ENCODE results near the gene MATCAP1. TPM values are rescaled to one million over a fixed set of nuclear protein-coding genes. Genes with fewer than 3 reads are reported as not detected.

Gene MATCAP1
- total RNA-seq, result 10 to 100 TPM; 21.9 to 24.0 TPM

DNA sequence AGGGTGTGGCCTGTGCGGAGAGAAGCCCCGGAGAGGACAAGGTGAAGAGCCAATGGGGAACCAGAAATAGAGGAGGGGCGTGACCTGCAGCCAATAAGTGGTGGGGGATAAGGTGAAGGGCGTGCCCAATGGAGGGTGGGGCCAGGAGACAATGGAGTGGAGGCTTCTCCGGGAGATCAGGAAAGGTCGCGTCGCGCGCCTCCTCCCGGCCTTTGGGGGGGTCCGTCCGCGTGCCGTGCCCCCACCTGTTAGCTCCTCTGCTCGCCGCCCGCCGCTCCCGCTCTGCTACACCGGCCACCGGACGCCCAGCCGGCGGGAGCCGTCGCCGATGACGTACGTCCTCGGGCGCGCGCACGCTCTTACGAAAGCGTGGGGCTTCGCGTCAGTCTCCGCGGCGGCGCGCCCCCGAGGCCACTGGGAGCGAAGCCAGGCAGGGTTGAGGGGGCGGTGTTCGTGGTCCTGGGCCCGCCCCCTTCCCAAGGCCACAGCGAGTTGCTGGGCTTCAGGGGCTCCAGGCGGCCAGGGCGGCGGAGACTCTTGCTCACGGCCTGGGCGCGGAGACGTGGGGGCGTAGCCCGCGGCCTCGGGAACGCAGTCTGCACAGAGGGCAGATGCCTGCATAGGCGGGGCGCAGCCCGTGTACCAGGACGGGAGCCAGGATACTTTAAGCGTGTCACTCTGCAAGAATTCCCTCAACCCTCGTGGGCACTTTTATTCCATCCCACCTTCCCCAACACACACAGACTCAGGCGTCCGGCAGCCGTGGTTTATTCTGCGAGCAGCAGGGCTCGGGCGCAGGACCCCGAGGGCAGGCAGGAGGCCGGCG is at the start of gene MATCAP1:
TSS of gene MATCAP1 (minus strand) at position 337 of the 826 bp plus-strand sequence. CDS start 3,353 bp downstream, outside the sequence.
- intact Hi-C loops (cut with micrococcal nuclease), result loop anchor here (1.0 to 2.0 kb wide), 9 partner anchors 8 to 623 kb away; partner anchors contain the start of genes E2F4, RANBP10, TMEM208 and TSNAXIP1
- no peaks in the 10 kb centered on the region for H3K9me3 Mint-ChIP-seq
- H3K36me3 Mint-ChIP-seq (ENCODE audit: low read depth), result no peaks in the 10 kb centered on the region
- peak; percentile 97 for DNase-seq
- H3K4me3 Mint-ChIP-seq, result peak within 1 kb of the TSS; percentile 50
- CTCF ChIA-PET, result interaction anchor here (1.1 to 2.3 kb wide), 11 partner anchors 8 to 225 kb away, joined by 3 to 23 read pairs (median 6); partner anchors contain the start of genes ELMO3 and FHOD1
- H3K27ac Mint-ChIP-seq, result no peak within 1 kb of the TSS
- peaks cover 16% of the 10 kb centered on the region for H3K27me3 Mint-ChIP-seq (ENCODE audit: low read depth)
- H3K4me1 Mint-ChIP-seq (ENCODE audit: low read depth), result peaks cover 12% of the 10 kb centered on the region

- intact Hi-C loops (cut with micrococcal nuclease), result no loop called here
- DNase-seq, result no peak
- Mint-ChIP-seq H3K27ac (no peak overlapping the region), H3K27me3 (ENCODE audit: low read depth) (no peaks in the 10 kb centered on the region), H3K9me3 (no peaks in the 10 kb centered on the region), H3K4me3 (no peak overlapping the region), H3K36me3 (ENCODE audit: low read depth) (peaks cover 33% of the 10 kb centered on the region), H3K4me1 (ENCODE audit: low read depth) (peaks cover 22% of the 10 kb centered on the region)
- CTCF ChIA-PET, result interaction anchor here (0.6 to 1.0 kb wide), 2 partner anchors 13 to 240 kb away, joined by 3 read pairs; no protein-coding TSS in a partner anchor
Observed at GRCh38 chr16:67230809-67231660, 47.3 kb upstream of the MATCAP1 start.

GRCh38 chr16:67229906-67230808 is 46.4 kb upstream of the MATCAP1 start:
- CTCF ChIA-PET, result no interaction called here
- Mint-ChIP-seq H3K4me1 (ENCODE audit: low read depth) (peaks cover 30% of the 10 kb centered on the region), H3K27me3 (ENCODE audit: low read depth) (no peaks in the 10 kb centered on the region), H3K27ac (no peak overlapping the region), H3K36me3 (ENCODE audit: low read depth) (peaks cover 31% of the 10 kb centered on the region), H3K4me3 (peak overlapping the region; percentile 28), H3K9me3 (no peaks in the 10 kb centered on the region)
- no peak for DNase-seq
- intact Hi-C loops (cut with micrococcal nuclease), result no loop called here

GRCh38 chr16:67228905-67229304 is 45.1 kb upstream of the MATCAP1 start:
- Mint-ChIP-seq H3K9me3 (no peaks in the 10 kb centered on the region), H3K4me1 (ENCODE audit: low read depth) (peaks cover 43% of the 10 kb centered on the region), H3K4me3 (peak overlapping the region; percentile 20), H3K27me3 (ENCODE audit: low read depth) (no peaks in the 10 kb centered on the region), H3K36me3 (ENCODE audit: low read depth) (peaks cover 29% of the 10 kb centered on the region), H3K27ac (no peak overlapping the region)
- CTCF ChIA-PET, result interaction anchor here (1.5 to 1.9 kb wide), 2 partner anchors 31 to 200 kb away, joined by 4 to 5 read pairs; no protein-coding TSS in a partner anchor
- DNase-seq, result no peak
- intact Hi-C loops (cut with micrococcal nuclease), result no loop called here

GRCh38 chr16:67228034-67228785 is 44.4 kb upstream of the MATCAP1 start:
- Mint-ChIP-seq H3K4me3 (peak overlapping the region; percentile 100), H3K9me3 (no peaks in the 10 kb centered on the region), H3K4me1 (ENCODE audit: low read depth) (peaks cover 48% of the 10 kb centered on the region), H3K36me3 (ENCODE audit: low read depth) (peaks cover 25% of the 10 kb centered on the region), H3K27me3 (ENCODE audit: low read depth) (no peaks in the 10 kb centered on the region), H3K27ac (peak overlapping the region; percentile 96)
- intact Hi-C loops (cut with micrococcal nuclease), result no loop called here
- CTCF ChIA-PET, result interaction anchor here (0.6 to 2.5 kb wide), 7 partner anchors 10 to 1041 kb away, joined by 3 to 8 read pairs (median 5); no protein-coding TSS in a partner anchor
- no peak for DNase-seq

GRCh38 chr16:67227567-67227921 is 43.8 kb upstream of the MATCAP1 start:
- H3K27ac Mint-ChIP-seq, result peak overlapping the region; percentile 96
- DNase-seq, result no peak
- H3K27me3 Mint-ChIP-seq (ENCODE audit: low read depth), result no peaks in the 10 kb centered on the region
- CTCF ChIA-PET, result interaction anchor here (0.9 to 2.5 kb wide), 10 partner anchors 11 to 201 kb away, joined by 3 to 9 read pairs (median 5); no protein-coding TSS in a partner anchor
- peaks cover 20% of the 10 kb centered on the region for H3K36me3 Mint-ChIP-seq (ENCODE audit: low read depth)
- peak overlapping the region; percentile 100 for H3K4me3 Mint-ChIP-seq
- intact Hi-C loops (cut with micrococcal nuclease), result loop anchor here (1.0 to 2.0 kb wide), 9 partner anchors 9 to 615 kb away; partner anchors contain the start of genes ACD, E2F4, MATCAP1 and PARD6A
- peaks cover 51% of the 10 kb centered on the region for H3K4me1 Mint-ChIP-seq (ENCODE audit: low read depth)
- H3K9me3 Mint-ChIP-seq, result no peaks in the 10 kb centered on the region

DNA sequence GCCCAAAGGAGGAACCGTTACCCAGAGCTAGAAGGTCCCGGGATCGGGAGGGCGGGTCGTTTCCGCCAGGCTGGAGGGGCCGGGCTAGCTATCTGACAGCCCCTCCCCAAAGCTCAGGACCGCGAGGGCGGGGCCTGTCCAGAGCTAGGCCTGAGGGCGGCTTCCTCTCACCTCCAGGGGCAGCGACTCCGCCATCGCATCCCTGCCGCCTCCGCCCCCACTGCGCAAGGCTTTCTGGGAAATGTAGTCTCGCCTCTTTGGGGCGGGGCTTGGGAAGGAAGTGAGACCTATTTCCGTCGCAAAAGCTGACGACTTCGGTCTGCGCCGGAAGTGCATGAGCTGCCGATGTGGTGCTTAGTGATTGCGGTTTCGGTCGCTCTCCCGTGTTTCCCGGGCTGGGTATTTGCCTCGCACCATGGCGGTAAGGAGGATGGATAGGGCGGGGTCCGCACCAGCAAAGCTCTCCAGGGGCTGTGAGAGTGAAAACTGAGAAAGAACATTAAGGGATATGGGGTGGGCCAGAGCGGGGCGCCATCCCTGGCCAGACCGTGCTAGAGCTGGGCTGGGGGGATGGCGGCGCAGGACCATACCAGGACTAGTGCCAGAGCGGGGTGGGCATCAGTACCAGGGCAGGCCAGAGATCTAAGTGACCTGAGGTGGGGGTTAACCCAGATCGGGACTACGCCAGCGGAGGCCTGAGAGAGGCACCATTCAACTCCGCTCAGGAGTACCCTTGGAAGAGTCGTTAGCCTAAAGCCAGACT is 43.2 kb upstream of the MATCAP1 start, which contains the start of gene TMEM208:
TSS of gene TMEM208 (plus strand) at position 327 of the 763 bp plus-strand sequence. CDS start at position 416, 89 bp downstream.
- Mint-ChIP-seq H3K27me3 (ENCODE audit: low read depth) (no peaks in the 10 kb centered on the region), H3K4me3 (peak within 1 kb of the TSS; percentile 100), H3K36me3 (ENCODE audit: low read depth) (peaks cover 18% of the 10 kb centered on the region), H3K9me3 (no peaks in the 10 kb centered on the region), H3K27ac (peak within 1 kb of the TSS; percentile 96), H3K4me1 (ENCODE audit: low read depth) (peaks cover 51% of the 10 kb centered on the region)
- intact Hi-C loops (cut with micrococcal nuclease), result loop anchor here (1.0 to 2.0 kb wide), 10 partner anchors 9 to 615 kb away; partner anchors contain the start of genes ACD, E2F4, FBXL8 and MATCAP1
- peak; percentile 99 for DNase-seq
- CTCF ChIA-PET, result interaction anchor here (0.8 to 2.5 kb wide), 12 partner anchors 11 to 237 kb away, joined by 3 to 9 read pairs (median 5); no protein-coding TSS in a partner anchor

- peak overlapping the region; percentile 78 for H3K27ac Mint-ChIP-seq
- DNase-seq, result no peak
- H3K4me3 Mint-ChIP-seq, result peak overlapping the region; percentile 100
- CTCF ChIA-PET, result interaction anchor here (0.5 to 2.5 kb wide), 11 partner anchors 12 to 236 kb away, joined by 3 to 9 read pairs (median 5); no protein-coding TSS in a partner anchor
- H3K4me1 Mint-ChIP-seq (ENCODE audit: low read depth), result peaks cover 51% of the 10 kb centered on the region
- H3K9me3 Mint-ChIP-seq, result no peaks in the 10 kb centered on the region
- no peaks in the 10 kb centered on the region for H3K27me3 Mint-ChIP-seq (ENCODE audit: low read depth)
- peaks cover 14% of the 10 kb centered on the region for H3K36me3 Mint-ChIP-seq (ENCODE audit: low read depth)
- intact Hi-C loops (cut with micrococcal nuclease), result loop anchor here (1.0 to 2.0 kb wide), 3 partner anchors 44 to 434 kb away; partner anchors contain the start of genes ACD, FBXL8, MATCAP1 and PARD6A
Observed at GRCh38 chr16:67226295-67226803, 42.6 kb upstream of the MATCAP1 start.

- H3K4me3 Mint-ChIP-seq, result no peak overlapping the region
- H3K27ac Mint-ChIP-seq, result peak overlapping the region; percentile 20
- CTCF ChIA-PET, result interaction anchor here (0.8 to 1.5 kb wide), 3 partner anchors 26 to 175 kb away, joined by 3 read pairs; no protein-coding TSS in a partner anchor
- no peaks in the 10 kb centered on the region for H3K9me3 Mint-ChIP-seq
- peaks cover 51% of the 10 kb centered on the region for H3K4me1 Mint-ChIP-seq (ENCODE audit: low read depth)
- no peak for DNase-seq
- intact Hi-C loops (cut with micrococcal nuclease), result no loop called here
- H3K36me3 Mint-ChIP-seq (ENCODE audit: low read depth), result peaks cover 4% of the 10 kb centered on the region
- H3K27me3 Mint-ChIP-seq (ENCODE audit: low read depth), result no peaks in the 10 kb centered on the region
Observed at GRCh38 chr16:67223992-67224391, 40.2 kb upstream of the MATCAP1 start.
